Measurements from ENCODE around the gene WDR59. TPM values are rescaled to one million over a fixed set of nuclear protein-coding genes. Genes with fewer than 3 reads are reported as not detected.

The WDR59 gene
- polyA plus RNA-seq, 1 of the 3 experiments (the other 2 are of a cell fraction): 48.2 TPM

- TF ChIP-seq RCOR1 (IDR thresholded peaks at IDR 0.05; ENCODE audit: low read length): no peak
- no peak for TF ChIP-seq GATA2 (CRISPR knock-in tag; IDR thresholded peaks at IDR 0.05)
- no peak for TF ChIP-seq RAD21 (IDR thresholded peaks at IDR 0.05; ENCODE audit: low read length)
- TF ChIP-seq FOXM1 (IDR thresholded peaks at IDR 0.05; ENCODE audit: low read depth): no peak
- TF ChIP-seq TCF12 (IDR thresholded peaks at IDR 0.05): no peak
- no peak for TF ChIP-seq TEAD4 (IDR thresholded peaks at IDR 0.05; ENCODE audit: borderline replicate concordance, insufficient read depth)
- TF ChIP-seq USF2 (IDR thresholded peaks at IDR 0.05; ENCODE audit: borderline replicate concordance, low read depth, low read length): no peak
- TF ChIP-seq ZBTB33 (IDR thresholded peaks at IDR 0.05; ENCODE audit: borderline replicate concordance, low read depth): no peak
- no peak for TF ChIP-seq IRF3 (IDR thresholded peaks at IDR 0.05; ENCODE audit: low read depth, low read length)
- TF ChIP-seq POLR2AphosphoS5 (IDR thresholded peaks at IDR 0.05; ENCODE audit: low read depth, low read length): no peak
- TF ChIP-seq, protein P1, sequence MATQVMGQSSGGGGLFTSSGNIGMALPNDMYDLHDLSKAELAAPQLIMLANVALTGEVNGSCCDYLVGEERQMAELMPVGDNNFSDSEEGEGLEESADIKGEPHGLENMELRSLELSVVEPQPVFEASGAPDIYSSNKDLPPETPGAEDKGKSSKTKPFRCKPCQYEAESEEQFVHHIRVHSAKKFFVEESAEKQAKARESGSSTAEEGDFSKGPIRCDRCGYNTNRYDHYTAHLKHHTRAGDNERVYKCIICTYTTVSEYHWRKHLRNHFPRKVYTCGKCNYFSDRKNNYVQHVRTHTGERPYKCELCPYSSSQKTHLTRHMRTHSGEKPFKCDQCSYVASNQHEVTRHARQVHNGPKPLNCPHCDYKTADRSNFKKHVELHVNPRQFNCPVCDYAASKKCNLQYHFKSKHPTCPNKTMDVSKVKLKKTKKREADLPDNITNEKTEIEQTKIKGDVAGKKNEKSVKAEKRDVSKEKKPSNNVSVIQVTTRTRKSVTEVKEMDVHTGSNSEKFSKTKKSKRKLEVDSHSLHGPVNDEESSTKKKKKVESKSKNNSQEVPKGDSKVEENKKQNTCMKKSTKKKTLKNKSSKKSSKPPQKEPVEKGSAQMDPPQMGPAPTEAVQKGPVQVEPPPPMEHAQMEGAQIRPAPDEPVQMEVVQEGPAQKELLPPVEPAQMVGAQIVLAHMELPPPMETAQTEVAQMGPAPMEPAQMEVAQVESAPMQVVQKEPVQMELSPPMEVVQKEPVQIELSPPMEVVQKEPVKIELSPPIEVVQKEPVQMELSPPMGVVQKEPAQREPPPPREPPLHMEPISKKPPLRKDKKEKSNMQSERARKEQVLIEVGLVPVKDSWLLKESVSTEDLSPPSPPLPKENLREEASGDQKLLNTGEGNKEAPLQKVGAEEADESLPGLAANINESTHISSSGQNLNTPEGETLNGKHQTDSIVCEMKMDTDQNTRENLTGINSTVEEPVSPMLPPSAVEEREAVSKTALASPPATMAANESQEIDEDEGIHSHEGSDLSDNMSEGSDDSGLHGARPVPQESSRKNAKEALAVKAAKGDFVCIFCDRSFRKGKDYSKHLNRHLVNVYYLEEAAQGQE (IDR thresholded peaks at IDR 0.05; ENCODE audit: low read depth, low read length): no peak
- no peak for TF ChIP-seq USF1 (IDR thresholded peaks at IDR 0.05; ENCODE audit: borderline replicate concordance, low read depth)
- H3K4me2 ChIP-seq: no peak overlapping the region
- 75% methylated on average over 8 of the region's 8 CpGs for WGBS (ENCODE audit: low lambda C conversion rate)
- H3K4me1 ChIP-seq (ENCODE audit: control insufficient read depth in 1 of 2, insufficient read depth in 2 of 2, low read depth in 1 of 2, low read length in 1 of 2): 0 out of 4 replicates have a peak, but pooled peaks cover 0 to 3% of the 10 kb centered on the region in 2 experiments
- H3K27ac ChIP-seq (ENCODE audit: low read depth in 2 of 2, low read length in 1 of 2): no peak overlapping the region
- no peaks in the 10 kb centered on the region for H3K9me2 ChIP-seq
- no peaks in the 10 kb centered on the region for H3K27me3 ChIP-seq (ENCODE audit: insufficient read depth)
- H3K4me3 ChIP-seq (ENCODE audit: low read depth in 2 of 2, low read length in 1 of 2): no peak overlapping the region
- H4K20me1 ChIP-seq (ENCODE audit: insufficient read depth): no peaks in the 10 kb centered on the region
- H3K36me3 ChIP-seq (replicated peaks in 1 of 2; ENCODE audit: control insufficient read depth in 1 of 2, insufficient read depth in 2 of 2, low read length in 1 of 2): peaks cover 35 to 60% of the 10 kb centered on the region in 2 experiments
- H3F3A ChIP-seq (replicated peaks; ENCODE audit: insufficient read depth): peaks cover 4% of the 10 kb centered on the region
- H2AFZ ChIP-seq (ENCODE audit: low read depth): no peak overlapping the region
- DNase-seq: no peak
- H3K9ac ChIP-seq: no peak overlapping the region
- H3K9me3 ChIP-seq: no peaks in the 10 kb centered on the region
- ChIA-PET CTCF (interaction anchor here (0.5 to 2.8 kb wide), 4 partner anchors 10 to 204 kb away, joined by 3 to 17 read pairs (median 3); no protein-coding TSS in a partner anchor), POLR2A (no interaction called here)
- H3K79me2 ChIP-seq (ENCODE audit: insufficient read depth): no peaks in the 10 kb centered on the region
These were observed 92.1 kb downstream of the WDR59 start for GRCh38 chr16:74892574-74893461.
